ENCODE measurements around the gene TSR3.

The TSR3 gene

DNA sequence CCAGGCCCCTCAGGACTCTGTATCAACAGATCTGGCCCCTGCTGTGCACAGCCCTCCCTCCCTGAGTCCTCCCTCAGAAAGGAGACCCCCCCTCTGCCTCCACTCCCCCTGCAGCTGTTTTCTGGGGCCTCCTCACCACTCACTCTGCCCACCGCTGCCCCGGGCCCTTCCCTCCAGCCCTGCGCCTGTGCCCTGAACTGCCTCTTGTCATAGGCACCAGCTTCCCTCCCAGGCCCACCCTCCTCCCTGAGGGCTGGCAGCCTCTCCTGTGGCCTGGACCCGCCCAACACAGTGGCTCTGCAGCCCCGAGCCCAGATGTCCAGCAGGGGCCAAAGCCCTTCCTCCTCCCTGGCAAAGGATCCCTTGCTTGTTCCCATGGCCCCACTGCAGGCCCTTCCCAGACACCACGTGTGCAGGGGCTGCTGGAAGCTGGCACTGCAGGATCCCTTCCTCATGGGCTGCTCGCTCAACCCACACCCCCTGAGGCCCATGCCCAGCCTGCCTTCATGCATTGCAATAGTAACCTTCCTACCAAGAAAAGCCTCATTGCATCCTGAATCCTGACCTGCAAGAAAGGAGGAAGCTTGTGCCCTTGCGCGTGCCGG lies 25.8 kb upstream of the TSR3 start:
- FAIRE-seq: no peak

DNA sequence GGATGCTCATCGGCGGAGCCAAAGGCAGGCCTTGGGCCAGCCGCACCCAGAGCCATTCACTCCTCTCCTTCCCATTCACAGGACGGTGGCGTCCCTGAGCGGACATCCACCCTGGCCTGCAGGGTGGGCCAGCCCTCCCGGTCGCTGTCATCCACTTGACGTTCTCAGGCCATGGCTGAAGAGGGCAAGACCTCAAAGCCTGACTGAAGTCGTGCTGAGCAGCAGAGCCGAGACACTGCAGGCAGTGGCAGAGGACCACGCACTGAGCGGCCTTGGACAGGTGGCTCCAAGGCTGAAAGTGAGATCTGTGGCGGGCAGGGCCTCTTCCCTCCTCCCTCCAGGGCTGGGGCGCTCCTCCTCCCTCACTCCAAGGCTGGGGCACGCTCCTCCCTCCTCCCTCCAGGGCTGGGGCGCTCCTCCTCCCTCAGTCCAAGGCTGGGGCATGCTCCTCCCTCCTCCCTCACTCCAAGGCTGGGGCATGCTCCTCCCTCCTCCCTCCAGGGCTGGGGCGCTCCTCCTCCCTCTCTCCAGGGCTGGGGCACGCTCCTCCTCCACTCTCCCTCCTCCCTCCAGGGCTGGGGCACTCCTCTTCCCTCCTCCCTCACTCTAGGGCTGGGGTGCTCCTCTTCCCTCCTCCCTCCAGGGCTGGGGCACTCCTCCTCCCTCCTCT lies 24.2 kb upstream of the TSR3 start:
- no peak for FAIRE-seq

DNA sequence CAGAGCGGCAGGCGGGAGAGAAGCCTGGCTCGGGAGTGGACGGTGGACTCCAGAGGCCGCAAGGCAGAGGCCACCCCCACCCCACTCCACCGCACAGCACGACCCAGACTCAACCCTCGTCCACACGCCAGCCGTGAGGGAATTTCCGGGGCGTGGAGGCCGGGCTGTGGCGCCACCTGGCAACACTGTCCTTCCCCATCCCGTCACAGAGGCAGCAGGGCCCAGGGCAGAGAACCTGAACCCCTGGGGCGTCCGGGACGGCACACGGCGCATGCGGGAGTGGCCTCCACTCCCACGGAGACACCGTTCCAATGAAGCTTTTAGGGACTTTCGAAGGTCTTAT lies 23.6 kb upstream of the TSR3 start:
- no peak for FAIRE-seq

DNA sequence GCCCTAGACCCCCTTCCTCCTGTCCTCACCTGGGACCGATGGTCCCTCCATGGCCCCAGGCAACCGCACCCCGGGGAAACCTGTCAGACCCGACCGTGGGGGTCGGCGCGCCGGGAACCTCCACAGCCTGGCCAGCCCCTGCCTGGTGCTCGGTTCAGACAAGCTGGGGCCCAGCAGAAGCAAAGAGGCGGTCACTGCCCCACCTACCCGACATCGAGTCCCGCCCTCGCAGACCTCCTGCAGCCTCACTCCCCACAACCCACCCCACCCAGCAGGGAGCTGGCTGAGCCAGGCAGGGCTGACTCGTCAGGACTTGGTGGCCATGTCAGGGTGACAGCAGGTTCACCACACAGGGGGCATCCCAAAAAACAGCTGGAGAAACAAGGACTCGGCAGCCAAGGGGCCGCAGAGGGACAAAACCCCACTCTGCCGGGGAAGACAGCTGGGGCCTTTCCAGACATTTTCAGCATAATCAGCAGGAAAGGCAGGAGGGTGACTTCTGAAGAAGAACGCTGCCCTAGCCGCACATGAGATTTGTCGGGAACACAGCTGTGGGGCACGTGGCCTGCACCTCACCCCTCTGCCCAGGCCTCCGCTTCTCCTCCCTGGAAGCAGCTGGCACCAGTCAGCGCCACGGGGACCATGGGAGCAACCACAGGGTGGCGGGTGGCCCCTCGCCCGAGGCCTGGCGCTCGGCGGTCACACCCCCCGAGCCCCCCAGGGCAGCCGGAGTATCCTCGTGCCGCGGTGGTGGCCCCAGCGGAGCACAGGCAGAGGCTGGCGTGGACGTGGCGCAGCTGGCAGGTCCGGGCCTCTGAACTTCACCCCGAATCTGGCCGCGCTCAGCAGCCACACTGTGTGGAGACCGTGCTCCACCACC lies 23.0 kb upstream of the TSR3 start:
- no peak for FAIRE-seq

DNA sequence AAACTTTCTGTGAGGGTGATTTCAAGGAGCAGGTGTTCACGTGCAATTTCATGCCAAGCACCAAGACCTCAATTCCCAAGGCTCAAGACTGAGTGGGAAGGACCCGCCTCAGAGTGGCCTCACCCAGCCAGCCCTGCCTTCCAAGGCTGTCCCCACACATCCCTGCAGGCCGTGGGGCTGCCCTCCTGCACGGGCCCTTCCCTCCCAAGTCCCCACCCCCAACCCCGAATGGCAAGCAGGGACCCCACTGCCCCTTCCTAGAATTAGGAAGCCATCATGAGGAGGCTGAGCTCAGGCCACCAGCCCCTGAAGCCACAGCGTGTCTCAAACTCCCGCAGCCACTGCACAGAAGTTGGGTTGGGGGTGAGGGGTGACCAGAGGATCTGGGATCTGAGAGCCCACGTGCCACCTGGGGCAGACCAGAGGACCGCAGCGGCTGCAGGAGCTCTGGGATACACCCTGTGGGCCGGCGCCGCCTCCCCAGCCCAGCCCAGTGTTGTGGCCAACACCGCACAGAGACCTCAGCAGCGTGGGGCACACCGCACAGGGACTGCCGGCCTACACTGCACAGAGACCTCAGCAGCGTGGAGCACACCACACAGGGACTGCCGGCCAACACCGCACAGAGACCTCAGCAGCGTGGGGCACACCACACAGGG lies 20.7 kb upstream of the TSR3 start:
- FAIRE-seq: no peak

DNA sequence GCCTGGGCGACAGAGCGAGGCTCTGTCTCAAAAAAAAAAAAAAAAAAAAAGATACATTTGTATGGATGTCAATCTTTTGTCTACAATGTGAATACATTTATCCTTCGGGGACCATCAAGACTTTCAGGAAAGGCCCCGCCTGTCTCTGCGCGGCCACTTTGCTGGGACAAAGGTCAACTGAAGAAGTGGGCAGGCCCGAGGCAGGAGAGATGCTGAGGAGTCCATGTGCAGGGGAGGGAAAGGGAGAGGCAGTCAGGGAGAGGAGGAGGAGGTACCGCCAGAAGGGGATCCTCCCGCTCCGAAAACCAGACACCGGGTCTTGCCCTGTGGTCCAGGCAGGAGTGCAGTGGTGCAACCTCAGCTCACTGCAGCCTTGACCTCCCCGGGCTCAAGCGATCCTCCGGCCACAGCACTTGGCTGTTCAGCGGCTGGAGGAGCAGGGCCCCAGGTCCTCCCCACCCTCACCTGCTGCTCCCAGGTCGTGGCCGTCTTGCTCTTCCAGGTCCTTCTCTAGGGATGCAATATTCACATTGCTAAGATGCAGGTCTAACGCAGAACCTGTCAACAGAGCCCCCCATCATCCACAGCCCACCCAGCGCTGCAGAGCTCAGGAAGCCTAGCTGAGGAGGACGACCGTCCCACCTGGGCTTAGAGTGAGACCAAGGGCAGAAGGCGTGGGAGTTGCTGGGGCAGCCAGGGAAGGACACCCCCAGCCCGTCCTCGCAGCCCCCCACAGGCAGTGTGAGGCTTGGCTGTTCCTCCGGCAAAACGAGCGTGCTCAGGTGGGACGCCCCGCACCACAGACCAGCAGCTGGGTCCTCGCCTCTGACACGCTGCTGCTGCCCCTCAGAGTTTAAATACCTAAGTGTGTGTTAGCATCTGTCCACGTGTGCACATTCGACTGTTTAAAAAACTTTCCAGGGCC lies 19.6 kb upstream of the TSR3 start:
- no peak for FAIRE-seq

DNA sequence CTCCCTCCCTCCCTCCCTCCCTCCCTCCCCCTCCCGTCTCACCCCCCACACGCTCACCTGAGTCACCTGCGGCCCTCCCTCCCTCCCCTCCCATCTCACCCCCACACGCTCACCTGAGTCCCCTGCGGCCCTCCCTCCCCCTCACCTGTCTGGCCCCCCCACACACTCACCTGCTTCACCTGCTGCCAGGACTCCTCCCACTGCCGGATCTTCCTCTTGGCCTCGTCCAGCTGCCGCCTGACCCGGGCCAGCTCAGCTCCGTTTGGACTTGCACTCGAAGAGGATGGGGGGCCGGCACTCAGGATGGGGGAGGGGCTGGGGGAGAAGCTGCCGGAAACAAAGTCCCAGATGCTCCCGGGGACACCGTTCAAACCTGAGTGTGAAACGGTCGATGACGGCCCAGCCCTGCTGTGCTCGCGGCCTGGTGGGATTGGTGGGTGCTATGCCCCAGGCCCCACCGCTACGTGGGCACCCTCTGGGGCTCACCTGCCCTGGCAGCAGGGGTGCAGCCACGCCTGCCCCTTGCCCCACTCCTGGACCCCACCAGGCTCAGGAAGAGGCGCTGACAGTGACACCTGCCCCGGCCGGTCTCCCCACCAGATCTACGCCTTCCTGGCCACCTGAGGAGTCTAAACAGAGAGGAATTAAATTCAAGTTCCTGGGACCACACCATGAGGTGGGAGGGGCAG lies 16.0 kb upstream of the TSR3 start:
- no peak for FAIRE-seq

DNA sequence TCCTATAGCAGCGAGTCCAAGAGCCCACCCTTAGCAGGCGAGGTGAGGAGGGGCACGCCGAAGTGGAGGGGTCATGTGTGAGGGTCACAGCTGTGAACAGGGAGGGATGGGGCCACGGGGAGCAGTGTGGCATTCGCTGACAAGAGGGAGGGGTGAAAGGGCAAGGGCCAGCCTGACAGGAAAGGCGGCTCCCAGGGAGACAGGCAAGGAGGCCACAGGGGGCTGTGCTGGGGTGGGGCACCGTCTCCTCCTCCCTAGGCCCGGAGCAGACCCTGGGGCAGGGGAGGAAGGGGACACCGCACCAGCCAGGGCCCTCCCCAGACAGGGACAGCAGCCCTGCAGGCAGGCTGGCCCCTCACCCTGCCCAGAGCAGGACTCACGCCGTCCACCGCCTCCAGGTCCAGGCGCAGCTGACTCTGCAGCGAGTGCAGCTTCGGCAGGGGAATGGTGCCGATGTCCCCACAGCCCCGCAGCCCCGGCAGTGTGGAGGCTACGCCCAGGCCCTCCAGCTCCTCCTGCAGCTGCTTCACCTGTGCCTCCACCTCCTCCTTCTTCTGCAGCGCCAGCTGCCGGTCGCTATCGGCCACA lies 15.1 kb upstream of the TSR3 start:
- FAIRE-seq: no peak

DNA sequence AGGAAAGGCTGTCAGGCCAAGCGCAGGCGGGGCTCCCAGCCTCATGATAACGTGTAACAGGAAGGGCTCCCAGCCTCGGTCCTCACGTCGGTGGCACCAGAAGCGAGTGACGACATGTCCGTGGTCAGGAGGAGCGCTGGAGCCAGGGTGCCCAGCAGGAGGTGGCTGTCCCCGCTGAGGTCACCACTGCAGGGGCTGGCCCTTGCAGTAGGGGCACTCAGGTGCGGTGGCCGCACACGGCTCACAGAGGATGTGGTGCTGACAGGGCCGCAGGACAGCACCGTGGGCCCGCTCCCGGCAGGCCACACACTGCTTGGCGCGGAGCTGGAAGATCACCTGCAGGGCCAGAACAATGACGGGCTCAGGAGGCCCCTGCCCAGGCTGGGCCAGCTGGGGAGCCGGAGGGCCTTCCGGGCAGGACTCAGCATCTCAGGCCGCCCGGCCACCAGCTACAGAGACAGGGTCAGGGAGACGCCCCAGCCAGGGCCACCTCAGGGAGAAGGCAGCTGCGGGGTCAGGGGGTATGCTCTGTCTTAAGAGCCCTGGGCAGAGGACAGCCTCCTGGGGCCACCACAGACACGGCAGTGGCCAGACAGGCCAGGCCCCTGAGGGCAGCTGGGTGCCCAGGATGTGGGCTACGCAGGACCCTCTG lies 14.5 kb upstream of the TSR3 start:
- no peak for FAIRE-seq

DNA sequence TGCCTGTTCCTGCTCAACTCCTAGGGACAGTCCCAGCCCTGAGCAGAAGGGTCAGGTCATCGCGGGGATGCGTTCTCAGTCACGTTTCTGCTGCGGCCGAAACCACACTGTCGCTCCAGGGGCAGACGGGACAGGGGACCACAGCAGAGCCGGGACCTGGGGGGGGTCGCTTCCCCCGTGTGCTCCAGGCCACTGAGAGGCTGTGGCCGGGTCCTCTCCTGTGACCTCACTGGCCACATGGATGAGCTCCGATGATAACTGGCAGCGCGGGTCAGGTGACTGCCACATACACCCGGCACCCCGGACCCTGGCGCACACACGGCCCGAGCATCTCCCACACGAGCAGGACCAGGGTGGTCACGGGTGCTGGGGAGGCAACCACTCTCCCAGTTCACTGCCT lies 12.8 kb upstream of the TSR3 start:
- no peak for FAIRE-seq

DNA sequence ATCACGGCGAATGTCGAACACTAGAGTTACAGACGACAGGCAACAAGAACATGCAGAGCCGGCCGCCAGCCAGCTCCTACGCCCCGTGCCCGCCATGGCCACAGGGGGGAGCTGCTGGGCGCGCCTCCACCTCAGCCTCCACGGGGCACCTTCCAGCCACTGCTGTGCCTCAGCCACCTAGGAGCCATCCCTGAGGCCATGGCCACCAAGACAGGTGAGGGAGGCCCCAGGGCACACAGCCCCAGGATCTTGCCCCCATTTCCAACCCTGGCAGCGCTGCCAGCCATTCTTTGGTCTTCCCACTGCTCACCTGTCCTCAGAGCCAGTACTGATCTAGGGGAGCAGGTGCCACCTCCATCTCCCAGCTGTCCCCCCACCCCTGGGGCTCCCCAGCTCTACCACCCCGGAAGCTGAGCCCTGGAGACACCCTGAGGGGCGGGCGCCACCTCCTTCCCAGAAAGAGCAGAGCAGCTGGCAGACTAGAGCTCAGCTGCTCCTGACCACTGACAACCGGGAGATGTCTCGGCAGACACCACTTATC lies 11.9 kb upstream of the TSR3 start:
- FAIRE-seq: no peak

DNA sequence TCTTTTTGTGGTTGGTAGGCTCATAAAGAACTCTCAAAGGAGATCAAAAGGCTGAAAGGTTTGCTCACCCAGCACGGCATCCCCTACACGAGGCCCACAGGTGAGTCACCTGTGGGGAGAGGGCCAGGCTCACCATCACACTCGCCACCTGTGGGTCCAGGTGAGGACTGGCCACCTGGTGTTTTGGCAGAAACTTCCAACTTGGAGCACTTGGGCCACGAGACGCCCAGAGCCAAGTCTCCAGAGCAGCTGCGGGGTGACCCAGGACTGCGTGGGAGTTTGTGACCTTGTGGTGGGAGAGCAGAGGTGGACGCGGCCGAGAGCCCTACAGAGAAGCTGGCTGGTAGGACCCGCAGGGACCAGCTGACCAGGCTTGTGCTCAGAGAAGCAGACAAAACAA lies 11.1 kb upstream of the TSR3 start:
- FAIRE-seq: no peak

DNA sequence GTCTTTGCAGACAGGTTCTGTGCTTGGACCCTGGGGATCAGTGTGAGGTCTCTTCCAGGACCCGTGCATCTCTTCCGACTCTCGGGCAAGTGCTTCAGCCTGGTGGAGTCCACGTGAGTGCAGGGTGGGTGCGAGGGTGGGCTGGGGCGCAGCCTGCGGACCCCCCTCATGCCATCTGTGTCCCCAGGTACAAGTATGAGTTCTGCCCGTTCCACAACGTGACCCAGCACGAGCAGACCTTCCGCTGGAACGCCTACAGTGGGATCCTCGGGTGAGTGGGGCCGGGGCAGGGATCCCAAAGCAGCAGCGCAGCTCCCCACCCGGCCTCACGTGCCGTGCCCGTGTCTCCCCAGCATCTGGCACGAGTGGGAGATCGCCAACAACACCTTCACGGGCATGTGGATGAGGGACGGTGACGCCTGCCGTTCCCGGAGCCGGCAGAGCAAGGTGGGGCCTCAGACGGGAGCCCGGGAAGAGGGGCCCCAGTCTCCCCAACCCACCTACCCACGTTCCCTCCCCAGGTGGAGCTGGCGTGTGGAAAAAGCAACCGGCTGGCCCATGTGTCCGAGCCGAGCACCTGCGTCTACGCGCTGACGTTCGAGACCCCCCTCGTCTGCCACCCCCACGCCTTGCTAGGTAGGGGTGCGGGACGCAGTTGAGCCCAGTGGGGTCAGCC lies 10.1 kb upstream of the TSR3 start:
- FAIRE-seq: no peak

DNA sequence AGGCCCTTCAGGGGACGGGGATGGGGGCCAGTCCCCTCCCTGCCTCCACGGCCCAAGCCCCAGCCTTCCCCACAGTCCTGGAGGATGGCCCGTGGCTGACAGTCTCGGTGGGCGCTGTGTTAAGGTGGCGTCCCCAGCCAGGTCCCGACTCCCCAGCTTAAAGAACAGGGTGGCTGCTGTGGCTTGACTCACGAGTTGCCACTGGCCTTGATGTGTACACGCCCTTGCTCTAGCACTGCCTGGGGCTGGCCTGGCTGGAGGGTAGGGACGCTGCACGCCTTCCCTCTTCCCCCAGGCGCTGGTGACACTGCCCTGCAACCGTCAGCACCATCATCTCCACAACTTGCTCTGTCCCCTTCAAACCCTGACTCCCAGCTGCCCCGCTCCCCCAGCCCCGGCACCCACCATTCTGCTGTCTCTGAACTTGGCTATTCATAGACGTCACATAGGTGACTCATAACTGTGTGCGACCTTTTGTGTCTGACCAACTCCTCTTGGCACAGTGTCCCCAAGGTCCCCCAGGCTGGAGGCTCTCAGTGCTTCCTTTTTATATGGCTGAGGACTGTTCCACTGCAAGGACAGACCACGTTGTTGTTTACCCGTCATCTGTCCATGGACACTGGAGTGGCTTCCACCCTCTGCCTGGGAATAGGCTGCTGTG lies 6.4 kb upstream of the TSR3 start:
- no peak for FAIRE-seq

DNA sequence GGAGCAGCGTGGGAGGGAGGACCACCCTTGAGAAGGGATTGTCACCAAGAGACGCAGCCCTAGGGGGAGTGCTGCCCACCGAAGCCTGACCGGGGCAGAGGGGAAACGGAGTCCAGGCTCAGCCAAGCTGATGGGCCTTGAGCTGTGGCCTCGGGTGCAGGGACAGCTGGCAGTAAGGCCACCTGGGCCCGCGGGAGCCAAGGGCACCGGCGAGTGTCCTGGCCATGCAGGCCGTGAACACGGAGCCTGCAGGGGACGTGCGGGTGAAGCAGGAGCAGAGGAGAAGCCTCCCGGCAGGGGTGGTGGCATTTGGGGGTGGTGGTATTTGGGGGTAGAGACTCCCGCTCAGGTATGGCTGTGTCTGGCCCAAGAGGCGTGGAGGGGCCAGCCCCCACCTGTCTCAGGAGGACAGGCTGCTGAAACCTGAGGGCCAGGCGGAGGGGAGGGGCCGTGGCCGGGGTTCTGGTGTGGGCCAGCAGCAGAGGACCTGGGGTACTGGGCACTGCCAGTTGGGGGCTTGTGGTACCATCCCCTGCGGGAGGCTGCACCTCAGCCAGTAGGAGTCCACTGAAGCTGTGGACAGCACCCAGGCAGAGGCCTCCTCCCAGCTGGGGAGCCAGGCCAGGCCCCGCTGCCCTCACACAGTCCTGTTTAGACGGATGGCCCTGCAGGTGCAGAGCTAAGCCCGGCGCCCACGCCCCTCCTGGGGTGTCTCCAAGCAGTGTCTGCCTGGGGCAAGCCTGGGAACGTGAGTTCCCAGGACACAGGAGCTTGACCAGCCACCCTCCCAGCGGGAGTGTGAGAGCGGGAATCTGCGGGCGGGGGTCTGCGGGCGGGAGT lies 4.6 kb upstream of the TSR3 start:
- FAIRE-seq: no peak

DNA sequence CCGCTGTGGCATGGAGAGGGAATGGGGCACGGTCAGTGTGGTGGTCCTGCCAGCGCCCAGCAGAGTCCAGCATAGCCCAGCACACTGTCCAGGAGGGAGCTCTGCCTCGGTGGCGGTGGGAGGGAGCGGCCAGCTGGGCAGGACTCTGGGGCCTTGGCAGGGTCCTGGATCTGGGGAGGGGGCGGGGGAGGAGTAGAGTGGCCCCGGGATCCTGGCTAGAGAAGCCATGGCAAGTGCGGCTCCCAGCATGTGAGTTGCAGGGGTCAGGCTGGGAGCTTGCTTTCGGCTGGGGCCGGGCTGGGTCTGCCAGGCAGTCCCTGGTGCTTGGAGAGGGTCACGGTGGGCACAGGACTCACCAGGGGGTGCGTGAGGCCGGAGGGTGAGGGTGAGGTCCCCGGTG lies 3.9 kb upstream of the TSR3 start:
- no peak for FAIRE-seq

DNA sequence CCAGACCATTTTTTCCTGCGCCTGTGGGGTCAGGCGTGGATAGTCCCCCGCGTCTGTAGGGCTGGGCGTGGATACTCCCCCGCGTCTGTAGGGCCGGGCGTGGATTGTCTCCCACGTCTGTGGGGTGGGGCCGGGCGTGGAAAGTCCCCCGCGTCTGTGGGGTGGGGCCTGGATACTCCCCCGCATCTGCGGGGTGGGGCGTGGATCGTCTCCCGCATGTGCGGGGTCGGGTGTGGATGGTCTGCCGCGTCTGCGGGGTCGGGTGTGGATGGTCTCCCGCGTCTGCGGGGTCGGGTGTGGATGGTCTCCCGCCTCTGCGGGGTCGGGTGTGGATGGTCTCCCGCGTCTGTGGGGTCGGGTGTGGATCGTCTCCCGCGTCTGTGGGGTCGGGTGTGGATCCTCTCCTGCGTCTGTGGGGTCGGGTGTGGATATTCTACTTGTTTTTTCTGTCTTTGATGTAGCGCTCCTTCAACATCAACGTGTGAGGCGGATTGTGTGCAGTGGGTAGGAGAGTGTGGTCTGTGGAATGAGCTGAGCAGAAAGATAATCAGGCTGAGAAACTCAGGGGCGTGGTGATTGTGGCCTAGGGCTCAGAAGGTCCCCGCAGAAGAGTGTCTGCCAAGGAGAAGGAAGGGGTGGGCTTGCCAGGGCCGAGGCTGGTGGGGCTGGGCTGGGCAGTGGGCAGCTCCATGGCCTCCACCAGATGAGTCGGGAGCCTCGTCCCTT lies 3.3 kb upstream of the TSR3 start:
- FAIRE-seq: no peak

DNA sequence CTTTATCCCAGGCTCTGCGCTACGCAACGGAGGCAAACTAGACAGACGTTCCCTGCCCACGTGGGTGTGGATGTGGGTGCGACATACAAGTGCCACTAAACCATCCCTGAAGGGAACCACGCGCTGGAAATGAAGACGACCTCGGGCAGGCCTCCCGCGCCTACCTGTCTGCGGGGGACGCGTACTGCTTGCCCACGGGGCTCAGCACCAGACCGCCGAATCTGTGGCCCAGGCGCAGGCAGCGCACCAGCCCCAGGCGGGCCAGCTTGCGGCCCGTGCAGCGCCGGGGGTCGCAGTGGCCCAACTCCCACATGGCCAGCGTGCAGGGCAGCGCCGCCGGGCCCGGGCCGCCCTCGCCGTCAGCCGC lies 480 bp downstream of the TSR3 start:
- FAIRE-seq: no peak
